H1 (cell line): Measurements from ENCODE around the gene CANX. TPM values are rescaled to one million over a fixed set of nuclear protein-coding genes. Genes with fewer than 3 reads are reported as not detected.

ENCODE experiments used
- CTCF ChIA-PET: fragments of 300-600 bp; sonication (Branson Sonifier 250); formaldehyde crosslinking; loops from one replicate; lab custom pipeline; 2021; ENCODE audit not compliant: partially characterized antibody; lab: Charles Lee
- POLR2A ChIA-PET: fragments of 300-600 bp; sonication (Branson Sonifier 250); formaldehyde crosslinking; loops from one replicate; lab custom pipeline; 2021; ENCODE audit warnings: inconsistent platforms; ENCODE audit not compliant: partially characterized antibody; lab: Charles Lee
- DNase-seq, 2 experiments: peaks; one replicate each; pipeline versions ENCODE4 v3.0.0 to v3.0.0-alpha.2; 2010 to 2022; ENCODE audit warnings: low spot score in 2 of 2, low read depth in 1 of 2, mixed read lengths in 1 of 2
- FAIRE-seq: peaks from 2 replicates; lab custom pipeline; 2011; peaks lifted over from hg19 to GRCh38; lab: Jason Lieb, UNC
- H2AFZ ChIP-seq: 2 replicates; pipeline ENCODE4 v1.8.1; 2012; ENCODE audit warnings: low read length, inconsistent platforms
- H2AK5ac ChIP-seq: 2 replicates; pipeline ENCODE4 v1.6.1; 2013; ENCODE audit warnings: low read depth, low read length
- H2BK120ac ChIP-seq: replicated peaks from 2 replicates; pipeline ENCODE3; 2013; ENCODE audit warnings: low read depth, low read length, inconsistent platforms
- H2BK12ac ChIP-seq: 2 replicates; pipeline ENCODE4 v1.6.1; 2013; ENCODE audit warnings: low read depth, low read length
- H2BK15ac ChIP-seq: 2 replicates; pipeline ENCODE4 v1.6.1; 2013; ENCODE audit warnings: low read length
- H2BK20ac ChIP-seq: 2 replicates; pipeline ENCODE4 v1.6.1; 2013; ENCODE audit warnings: low read length
- H2BK5ac ChIP-seq: 2 replicates; pipeline ENCODE4 v1.6.1; 2013; ENCODE audit warnings: low read depth, low read length
- H3K14ac ChIP-seq: 2 replicates; pipeline ENCODE4 v1.6.1; 2013; ENCODE audit warnings: inconsistent platforms; ENCODE audit not compliant: insufficient read length
- H3K18ac ChIP-seq: 2 replicates; pipeline ENCODE4 v1.6.1; 2013; ENCODE audit warnings: low read length; ENCODE audit errors: extremely low read depth
- H3K23ac ChIP-seq: 2 replicates; pipeline ENCODE4 v1.6.1; 2013; ENCODE audit warnings: inconsistent platforms; ENCODE audit not compliant: insufficient read length
- H3K23me2 ChIP-seq: 2 replicates; pipeline ENCODE4 v1.6.1; 2013; ENCODE audit warnings: low read depth, low read length
- H3K27ac ChIP-seq: 2 replicates; pipeline ENCODE4 v1.6.1; 2011; ENCODE audit warnings: low read depth, low read length, inconsistent platforms
- H3K27me3 ChIP-seq, 4 experiments: replicated peaks in 1 of 4; 1 replicate in 1 of 4; 2 replicates in 3 of 4; pipeline versions ENCODE4 v1.6.1 to v1.8.1; 2011 to 2013; ENCODE audit warnings: low read length in 3 of 4, mild to moderate bottlenecking in 3 of 4, inconsistent platforms in 2 of 4, mixed read lengths in 2 of 4, moderate library complexity in 1 of 4; ENCODE audit not compliant: control insufficient read depth in 3 of 4, insufficient read depth in 3 of 4; ENCODE audit errors: extremely low read depth in 1 of 4
- H3K36me3 ChIP-seq, 4 experiments: 2 replicates each; pipeline versions ENCODE4 v1.6.1 to v1.8.1; 2011 to 2013; ENCODE audit warnings: mild to moderate bottlenecking in 4 of 4, low read length in 3 of 4, moderate library complexity in 2 of 4, control low read depth in 1 of 4, inconsistent platforms in 1 of 4; ENCODE audit not compliant: insufficient read depth in 4 of 4, control insufficient read depth in 2 of 4
- H3K4ac ChIP-seq: replicated peaks from 2 replicates; pipeline ENCODE3; 2013; ENCODE audit warnings: low read length, low read depth, mixed read lengths, inconsistent platforms; ENCODE audit not compliant: insufficient read length
- H3K4me1 ChIP-seq, 4 experiments: replicated peaks in 1 of 4; 1 replicate in 1 of 4; 2 replicates in 3 of 4; pipeline versions ENCODE4 v1.6.1 to v1.8.1; 2011 to 2013; ENCODE audit warnings: low read length in 3 of 4, inconsistent platforms in 2 of 4, mixed read lengths in 1 of 4; ENCODE audit not compliant: insufficient read depth in 4 of 4, control insufficient read depth in 3 of 4
- H3K4me2 ChIP-seq, 2 experiments: 2 replicates each; pipeline versions ENCODE4 v1.6.1 to v1.8.1; 2011 to 2013; ENCODE audit warnings: low read depth in 2 of 2, low read length in 2 of 2, control low read depth in 1 of 2, inconsistent platforms in 1 of 2, mild to moderate bottlenecking in 1 of 2; ENCODE audit not compliant: insufficient read depth in 1 of 2
- H3K4me3 ChIP-seq, 4 experiments: fragments of 200-600, 300-600 bp in 1 of 4; sonication (generic), shearing (Covaris generic), sonication (Bioruptor Twin) in 1 of 4; 2 replicates each; pipeline versions ENCODE4 v1.5.1 to v1.8.1; 2011 to 2016; ENCODE audit warnings: low read length in 4 of 4, low read depth in 3 of 4, control low read depth in 2 of 4, inconsistent platforms in 2 of 4, mild to moderate bottlenecking in 2 of 4, mixed read lengths in 1 of 4, moderate library complexity in 1 of 4; ENCODE audit not compliant: insufficient read depth in 2 of 4; ENCODE audit errors: extremely low read depth in 1 of 4
- H3K56ac ChIP-seq: replicated peaks from 2 replicates; pipeline ENCODE3; 2013; ENCODE audit warnings: low read depth, mild to moderate bottlenecking, mixed read lengths, low read length, inconsistent platforms; ENCODE audit not compliant: insufficient read length
- H3K79me1 ChIP-seq: 2 replicates; pipeline ENCODE4 v1.6.1; 2013; ENCODE audit warnings: low read depth, low read length, control low read depth
- H3K79me2 ChIP-seq, 2 experiments: 2 replicates each; pipeline versions ENCODE4 v1.6.1 to v1.8.1; 2012 to 2013; ENCODE audit warnings: low read length in 2 of 2, mild to moderate bottlenecking in 2 of 2, inconsistent platforms in 1 of 2; ENCODE audit not compliant: insufficient read depth in 2 of 2, control insufficient read depth in 1 of 2
- H3K9ac ChIP-seq, 4 experiments: replicated peaks in 1 of 4; 1 replicate in 1 of 4; 2 replicates in 3 of 4; pipeline versions ENCODE4 v1.6.1 to v1.8.1; 2011 to 2013; ENCODE audit warnings: low read depth in 3 of 4, low read length in 3 of 4, control low read depth in 2 of 4, mild to moderate bottlenecking in 2 of 4, moderate library complexity in 2 of 4, inconsistent platforms in 1 of 4; ENCODE audit errors: extremely low read depth in 1 of 4
- H3K9me3 ChIP-seq, 2 experiments: 2 replicates each; pipeline versions ENCODE4 v1.6.1 to v1.8.1; 2012 to 2013; ENCODE audit warnings: mild to moderate bottlenecking in 2 of 2, moderate library complexity in 2 of 2, control low read depth in 1 of 2, inconsistent platforms in 1 of 2, low read depth in 1 of 2, low read length in 1 of 2, mixed read lengths in 1 of 2; ENCODE audit not compliant: insufficient read depth in 2 of 2
- H4K20me1 ChIP-seq, 2 experiments: replicated peaks in 1 of 2; 2 replicates each; pipeline versions ENCODE3 to v1.8.1; 2011 to 2013; ENCODE audit warnings: inconsistent platforms in 2 of 2, low read length in 2 of 2, mild to moderate bottlenecking in 1 of 2; ENCODE audit not compliant: insufficient read depth in 2 of 2, control insufficient read depth in 1 of 2
- H4K5ac ChIP-seq: 2 replicates; pipeline ENCODE4 v1.6.1; 2013; ENCODE audit warnings: low read length, low read depth, mixed read lengths, inconsistent platforms; ENCODE audit not compliant: insufficient read length
- H4K8ac ChIP-seq: 2 replicates; pipeline ENCODE4 v1.8.0; 2013; ENCODE audit warnings: mild to moderate bottlenecking, moderate library complexity, low read length, inconsistent platforms; ENCODE audit not compliant: insufficient read depth; ENCODE audit errors: extremely low read depth
- H4K91ac ChIP-seq: replicated peaks from 2 replicates; pipeline ENCODE3; 2013; ENCODE audit warnings: low read length, mixed read lengths, inconsistent platforms; ENCODE audit not compliant: insufficient read length
- ATF2 ChIP-seq: IDR thresholded peaks from 2 replicates; pipeline ENCODE4 v1.6.1; 2012; ENCODE audit warnings: low read length, inconsistent platforms
- BRCA1 ChIP-seq: IDR thresholded peaks from 2 replicates; pipeline ENCODE4 v1.6.1; 2012; ENCODE audit warnings: low read depth, low read length, improper control_type of control experiment
- EGR1 ChIP-seq: IDR thresholded peaks from 2 replicates; pipeline ENCODE4 v1.6.1; 2011; ENCODE audit warnings: low read depth, low read length, borderline replicate concordance
- RFX5 ChIP-seq: IDR thresholded peaks from 2 replicates; pipeline ENCODE4 v1.6.1; 2011; ENCODE audit warnings: low read depth, low read length, improper control_type of control experiment, borderline replicate concordance
- SRF ChIP-seq: IDR thresholded peaks from 2 replicates; pipeline ENCODE4 v1.6.1; 2011; ENCODE audit warnings: mild to moderate bottlenecking, low read depth, low read length, moderate library complexity
- TEAD4 ChIP-seq: IDR thresholded peaks from 2 replicates; pipeline ENCODE4 v1.6.1; 2012; ENCODE audit warnings: low read depth, low read length, inconsistent platforms, mixed read lengths
- YY1 ChIP-seq: IDR thresholded peaks from 2 replicates; pipeline ENCODE4 v1.6.1; 2011; ENCODE audit warnings: low read depth, mild to moderate bottlenecking, low read length
- WGBS, 2 experiments: shearing (Covaris generic) in 1 of 2; methylation state at CpG; one replicate each; pipeline versions ENCODE4 v1.1.6 to v1.1.7; 2013 to 2015; ENCODE audit warnings: low lambda C conversion rate in 2 of 2, mixed read lengths in 2 of 2, inconsistent platforms in 1 of 2, low coverage in 1 of 2, missing lambda C conversion rate in 1 of 2; ENCODE audit not compliant: insufficient replicate concordance in 2 of 2, insufficient coverage in 1 of 2, insufficient read length in 1 of 2; ENCODE audit errors: extremely low coverage in 1 of 2, missing lambda C conversion rate in 1 of 2; 5-methylcytosine and 5-hydroxymethylcytosine counted together
- polyA plus RNA-seq, 7 experiments: library from polyadenylated mRNA; depleted of rRNA in 3 of 7; stranded (reverse) in 5 of 7; unstranded in 2 of 7; fragments of >200 nt in 5 of 7; fragments of 200-250 nt in 2 of 7; gene quantifications; 1 replicate in 5 of 7; 2 replicates in 1 of 7; 4 replicates in 1 of 7; pipeline versions ENCODE4 v1.2.1 to v1.2.3, GENCODE V29; 2011 to 2013; ENCODE audit warnings: missing spikeins in 2 of 7, mixed read lengths in 2 of 7
- total RNA-seq: library from RNA; stranded (reverse); fragmentation: NEBNext Ultra II Directional; extraction: Animal tissue kit (Norgen Biotek cat#: 25700); gene quantifications from 2 replicates; pipeline ENCODE4 v1.2.1, GENCODE V29; 2021

The CANX gene
- total and polyA plus RNA-seq, 2 of the 8 experiments (the other 6 are each of a cell fraction or from before 2014, with no cell fraction given), result 136 to 691 TPM

GRCh38 chr5:179730852-179731251 is 32.1 kb downstream of the CANX start:
- Histone ChIP-seq H3K18ac (no peak overlapping the region), H3K4me2 (no peak overlapping the region), H3K36me3 (peaks cover 27 to 52% (median 37%) of the 10 kb centered on the region in 4 experiments), H3K9me3 (no peaks in the 10 kb centered on the region), H3K23me2 (peaks cover 4% of the 10 kb centered on the region; the same call in 1 of the 2 replicates), H2AK5ac (no peak overlapping the region), H2AFZ (no peak overlapping the region), H3K4me1 (peaks cover 0 to 3% (median 3%) of the 10 kb centered on the region in 4 experiments; a peak in 3 of 7 replicates), H2BK20ac (no peak overlapping the region), H3K4me3 (no peak overlapping the region), H3K79me2 (peaks cover 16 to 29% of the 10 kb centered on the region in 2 experiments), H4K20me1 (peaks cover 7 to 11% of the 10 kb centered on the region in 2 experiments), H3K27me3 (no peaks in the 10 kb centered on the region), H3K79me1 (peaks cover 2% of the 10 kb centered on the region), H3K14ac (no peak overlapping the region), H2BK15ac (no peak overlapping the region), H3K27ac (no peak overlapping the region), H2BK120ac (no peak overlapping the region), H4K8ac (no peak overlapping the region), H3K23ac (no peak overlapping the region), H4K5ac (no peak overlapping the region), H3K9ac (no peak overlapping the region), H2BK5ac (no peak overlapping the region), H3K4ac (no peak overlapping the region), H2BK12ac (no peak overlapping the region), H3K56ac (no peak overlapping the region), H4K91ac (no peak overlapping the region)
- WGBS, 2 experiments, result 84% methylated on average over 3 of the region's 3 CpGs; no CpG with 5 or more reads in 1 of the 2 experiments
- ChIA-PET POLR2A (interaction anchor here (1.1 to 7.4 kb wide), 2 partner anchors 10 to 28 kb away, joined by 3 to 60 read pairs; no protein-coding TSS in a partner anchor), CTCF (no interaction called here)
- no peak for DNase-seq
- no peak for FAIRE-seq
- TF ChIP-seq BRCA1 (no peak), YY1 (no peak), ATF2 (no peak), EGR1 (no peak), TEAD4 (no peak), RFX5 (no peak), SRF (no peak)
